Choroid plexus epithelial cell (primary cell): ENCODE data around the gene TMEM39B.

Source experiments
- DNase-seq: peaks from one replicate; pipeline ENCODE4 v3.0.0-alpha.2; 2010; ENCODE audit warnings: low read depth
- H3K4me3 ChIP-seq: 2 replicates; pipeline ENCODE4 v1.5.1; 2011; ENCODE audit warnings: low read depth, mild to moderate bottlenecking, control low read depth, low read length, moderate library complexity
- TF ChIP-seq, protein P1 (sequence below): conservative IDR thresholded peaks from 2 replicates; pipeline ENCODE4 v1.5.1; 2011; ENCODE audit warnings: low read depth, mild to moderate bottlenecking, control low read depth, inconsistent platforms, low read length, moderate library complexity

The TMEM39B gene

DNA sequence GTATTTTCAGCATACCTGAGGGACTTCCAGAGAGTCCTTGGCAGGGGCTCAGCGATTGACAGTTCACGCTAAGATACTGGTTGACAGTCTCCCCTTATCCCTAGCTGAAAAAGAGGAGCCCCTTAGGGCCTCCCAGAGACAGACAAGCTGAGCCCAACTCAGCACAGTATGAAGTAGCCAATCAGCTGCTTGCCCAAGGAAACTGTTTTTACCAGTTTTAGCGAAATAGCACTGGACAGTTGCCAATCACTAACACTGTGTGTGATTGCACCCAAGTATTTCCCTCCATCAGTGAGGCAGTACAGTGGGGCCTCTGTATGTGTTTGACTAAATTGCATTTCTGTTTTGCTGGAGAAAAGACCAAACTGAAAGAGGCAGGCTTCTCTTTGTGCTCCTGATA lies 32.0 kb upstream of the TMEM39B start:
- peak; percentile 36 for DNase-seq
- no peak overlapping the region for H3K4me3 ChIP-seq
- TF ChIP-seq, protein P1, sequence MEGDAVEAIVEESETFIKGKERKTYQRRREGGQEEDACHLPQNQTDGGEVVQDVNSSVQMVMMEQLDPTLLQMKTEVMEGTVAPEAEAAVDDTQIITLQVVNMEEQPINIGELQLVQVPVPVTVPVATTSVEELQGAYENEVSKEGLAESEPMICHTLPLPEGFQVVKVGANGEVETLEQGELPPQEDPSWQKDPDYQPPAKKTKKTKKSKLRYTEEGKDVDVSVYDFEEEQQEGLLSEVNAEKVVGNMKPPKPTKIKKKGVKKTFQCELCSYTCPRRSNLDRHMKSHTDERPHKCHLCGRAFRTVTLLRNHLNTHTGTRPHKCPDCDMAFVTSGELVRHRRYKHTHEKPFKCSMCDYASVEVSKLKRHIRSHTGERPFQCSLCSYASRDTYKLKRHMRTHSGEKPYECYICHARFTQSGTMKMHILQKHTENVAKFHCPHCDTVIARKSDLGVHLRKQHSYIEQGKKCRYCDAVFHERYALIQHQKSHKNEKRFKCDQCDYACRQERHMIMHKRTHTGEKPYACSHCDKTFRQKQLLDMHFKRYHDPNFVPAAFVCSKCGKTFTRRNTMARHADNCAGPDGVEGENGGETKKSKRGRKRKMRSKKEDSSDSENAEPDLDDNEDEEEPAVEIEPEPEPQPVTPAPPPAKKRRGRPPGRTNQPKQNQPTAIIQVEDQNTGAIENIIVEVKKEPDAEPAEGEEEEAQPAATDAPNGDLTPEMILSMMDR = no peak

DNA sequence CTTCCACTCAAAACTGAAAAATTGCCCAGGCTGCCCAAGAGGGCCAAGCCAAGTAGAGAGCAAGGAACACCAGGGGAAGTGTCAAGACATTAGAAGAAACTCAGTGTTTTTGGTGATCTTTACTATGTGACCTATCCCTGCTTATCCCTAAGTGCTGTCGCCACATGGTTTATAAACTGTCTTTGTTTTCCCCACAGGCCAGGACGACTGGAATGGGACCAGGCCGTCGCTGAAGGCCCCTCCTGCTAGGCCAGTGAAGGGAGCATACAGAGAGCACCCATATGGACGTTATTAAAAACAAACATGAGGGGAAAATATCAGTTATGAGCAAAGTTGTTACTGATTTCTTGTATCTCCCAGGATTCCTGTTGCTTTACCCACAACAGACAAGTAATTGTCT lies 30.4 kb upstream of the TMEM39B start:
- TF ChIP-seq, protein P1 = no peak
- no peak overlapping the region for H3K4me3 ChIP-seq
- no peak for DNase-seq

DNA sequence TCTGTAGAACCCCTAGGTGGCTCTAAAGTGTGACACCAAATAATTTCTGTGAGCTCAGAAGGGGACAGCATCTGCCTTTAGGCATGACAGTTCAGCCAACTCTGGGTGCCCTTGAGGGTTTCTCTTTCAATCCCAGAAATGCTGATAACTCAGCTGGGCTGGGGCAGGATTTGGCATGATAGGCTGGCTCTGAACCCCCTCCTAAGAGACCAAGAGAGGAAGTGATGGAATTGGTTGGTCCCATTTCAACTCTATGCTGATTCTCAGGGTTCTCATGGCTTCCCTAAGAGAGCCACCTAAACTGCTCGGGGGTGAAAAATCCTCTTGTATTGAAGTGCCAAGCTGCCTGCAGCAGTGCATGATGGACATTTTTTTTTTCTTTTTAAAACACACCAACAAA lies 28.5 kb upstream of the TMEM39B start:
- DNase-seq = no peak
- TF ChIP-seq, protein P1 = no peak
- H3K4me3 ChIP-seq = no peak overlapping the region

DNA sequence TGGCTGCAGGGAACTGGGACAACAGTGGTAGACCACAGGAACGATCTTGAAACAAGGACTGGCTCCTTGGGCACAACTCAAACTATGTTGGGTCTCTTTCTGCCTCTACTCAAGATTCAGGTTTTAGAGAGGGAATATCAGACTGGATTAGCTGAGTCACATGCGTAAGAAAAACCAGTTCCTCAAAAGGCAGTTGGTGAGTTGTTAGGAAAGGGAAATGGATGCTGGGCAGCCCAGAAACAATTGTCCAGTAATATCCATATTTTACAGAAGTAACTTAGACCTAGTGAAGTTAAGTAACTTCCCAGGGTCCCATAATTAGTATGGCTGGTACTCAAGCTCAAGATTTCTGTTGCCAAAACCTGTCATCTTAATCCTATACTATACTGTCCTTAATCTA lies 27.0 kb upstream of the TMEM39B start:
- H3K4me3 ChIP-seq = no peak overlapping the region
- TF ChIP-seq, protein P1 = no peak
- DNase-seq = no peak

DNA sequence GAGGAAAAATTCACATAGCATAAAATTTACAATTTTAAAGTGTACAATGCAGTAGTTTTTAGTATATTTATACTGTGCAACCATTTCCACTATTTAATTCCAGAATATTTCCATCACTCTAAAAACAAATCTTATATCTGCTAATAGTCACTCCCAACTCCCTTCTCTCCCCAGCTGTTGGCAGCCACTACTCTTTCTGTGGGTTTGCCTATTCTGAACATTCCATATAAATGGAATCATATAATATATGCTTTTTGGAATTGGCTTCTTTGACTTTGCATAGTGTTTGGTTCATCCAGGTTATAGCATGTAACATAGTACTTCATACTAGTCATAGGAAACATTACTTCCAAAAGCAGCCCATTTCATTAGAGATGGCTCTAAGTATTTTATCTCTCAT lies 25.0 kb upstream of the TMEM39B start:
- DNase-seq = no peak
- TF ChIP-seq, protein P1 = no peak
- H3K4me3 ChIP-seq = no peak overlapping the region

DNA sequence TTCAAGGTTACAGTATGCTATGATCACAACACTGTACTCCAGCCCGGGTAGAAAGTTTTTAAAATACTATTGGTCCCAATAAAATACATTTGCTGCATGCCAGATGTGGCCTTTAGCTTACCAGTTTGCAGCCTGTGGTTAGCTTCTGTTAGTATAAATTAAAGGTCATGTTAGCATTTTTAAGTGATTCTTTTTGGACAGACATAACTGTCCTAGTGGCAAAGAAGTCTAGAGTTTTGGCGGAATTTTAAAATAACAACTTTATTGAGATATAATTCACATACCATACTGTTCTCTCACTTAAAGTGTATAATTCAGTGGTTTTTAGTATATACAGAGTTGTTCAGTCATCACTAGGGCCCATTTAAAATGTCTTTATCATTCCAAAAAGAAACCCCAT lies 24.3 kb upstream of the TMEM39B start:
- DNase-seq = peak; percentile 14
- no peak overlapping the region for H3K4me3 ChIP-seq
- TF ChIP-seq, protein P1 = no peak

DNA sequence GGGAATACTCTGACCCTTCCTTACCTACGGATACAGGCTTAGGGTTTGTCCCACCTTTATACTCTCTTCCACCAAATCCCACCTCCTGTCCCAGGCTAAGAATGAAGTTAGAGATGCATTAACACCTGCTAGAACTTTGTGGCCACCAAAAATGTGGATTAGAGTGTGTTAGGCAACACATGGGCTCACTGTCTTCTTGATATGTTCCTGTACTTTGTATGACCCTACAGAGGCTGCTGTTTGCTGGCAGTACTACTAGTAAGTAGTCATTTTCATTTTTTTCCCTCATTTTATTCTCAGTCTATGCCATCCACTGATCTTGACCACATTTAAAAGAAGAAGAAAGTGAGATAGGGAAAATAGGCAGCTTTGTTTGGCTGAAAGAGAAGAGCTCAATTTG lies 21.0 kb upstream of the TMEM39B start:
- TF ChIP-seq, protein P1 = no peak
- DNase-seq = peak; percentile 43
- no peak overlapping the region for H3K4me3 ChIP-seq
